ENCODE data around the gene HOMER2.

Gene HOMER2

DNA sequence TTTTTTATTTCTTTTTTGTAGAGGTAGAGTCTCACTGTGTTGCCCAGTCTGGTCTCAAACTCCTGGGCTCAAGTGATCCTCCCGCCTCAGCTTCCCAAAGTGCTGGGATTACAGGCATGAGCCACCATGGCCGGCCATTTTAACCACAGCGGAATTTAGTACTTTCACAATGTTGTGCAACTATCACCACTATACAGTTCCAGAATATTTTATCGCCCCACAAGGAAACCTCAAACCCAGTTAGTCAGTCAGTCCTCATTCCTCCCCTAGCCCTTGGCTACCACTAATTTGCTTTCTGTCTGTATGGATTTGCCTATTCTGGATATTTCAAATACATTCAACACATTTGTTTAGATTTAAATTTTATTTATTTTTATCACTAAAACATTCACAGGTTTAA is 15.5 kb upstream of the HOMER2 start:
- no peak overlapping the region for H3K9ac ChIP-seq (ENCODE audit: low read depth in 1 of 2, low read length in 2 of 2)
- H3K27ac ChIP-seq (ENCODE audit: low read depth in 2 of 2, low read length in 2 of 2) = no peak overlapping the region
- no peak overlapping the region for H3K4me3 ChIP-seq (ENCODE audit: low read length in 2 of 2)
- no peaks in the 10 kb centered on the region for H3K36me3 ChIP-seq (ENCODE audit: control insufficient read depth in 2 of 2, insufficient read depth in 2 of 2, low read length in 2 of 2)
- no peaks in the 10 kb centered on the region for H3K9me3 ChIP-seq (ENCODE audit: control insufficient read depth in 2 of 2, low read length in 2 of 2)
- H3K4me1 ChIP-seq (ENCODE audit: control insufficient read depth in 2 of 2, insufficient read depth in 2 of 2, low read length in 2 of 2) = no peaks in the 10 kb centered on the region
- H3K27me3 ChIP-seq (ENCODE audit: control insufficient read depth in 2 of 2, insufficient read depth in 2 of 2, low read length in 2 of 2) = no peaks in the 10 kb centered on the region

DNA sequence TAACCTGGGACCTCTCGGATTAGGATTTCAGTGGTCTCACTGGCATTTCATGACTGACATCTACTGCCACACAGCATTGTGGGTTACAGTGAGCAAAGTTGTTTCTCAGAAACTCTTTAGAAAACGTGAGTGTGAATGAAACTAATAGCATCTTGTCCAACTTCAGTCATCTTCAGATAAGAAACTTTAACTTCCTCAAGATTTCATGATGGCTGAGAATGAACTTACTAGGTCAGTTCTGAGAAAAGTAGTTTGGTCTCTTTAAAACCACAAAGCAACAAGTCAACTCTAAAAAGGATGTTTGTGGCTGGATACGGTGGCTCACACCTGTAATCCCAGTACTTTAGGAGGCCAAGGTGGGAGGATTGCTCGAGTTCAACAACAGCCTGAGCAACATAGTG is 14.2 kb upstream of the HOMER2 start:
- Histone ChIP-seq H3K27ac (ENCODE audit: low read depth in 2 of 2, low read length in 2 of 2) (no peak overlapping the region), H3K27me3 (ENCODE audit: control insufficient read depth in 2 of 2, insufficient read depth in 2 of 2, low read length in 2 of 2) (no peaks in the 10 kb centered on the region), H3K9me3 (ENCODE audit: control insufficient read depth in 2 of 2, low read length in 2 of 2) (no peaks in the 10 kb centered on the region), H3K4me1 (ENCODE audit: control insufficient read depth in 2 of 2, insufficient read depth in 2 of 2, low read length in 2 of 2) (no peaks in the 10 kb centered on the region), H3K4me3 (ENCODE audit: low read length in 2 of 2) (no peak overlapping the region), H3K9ac (ENCODE audit: low read depth in 1 of 2, low read length in 2 of 2) (no peak overlapping the region), H3K36me3 (ENCODE audit: control insufficient read depth in 2 of 2, insufficient read depth in 2 of 2, low read length in 2 of 2) (no peaks in the 10 kb centered on the region)

DNA sequence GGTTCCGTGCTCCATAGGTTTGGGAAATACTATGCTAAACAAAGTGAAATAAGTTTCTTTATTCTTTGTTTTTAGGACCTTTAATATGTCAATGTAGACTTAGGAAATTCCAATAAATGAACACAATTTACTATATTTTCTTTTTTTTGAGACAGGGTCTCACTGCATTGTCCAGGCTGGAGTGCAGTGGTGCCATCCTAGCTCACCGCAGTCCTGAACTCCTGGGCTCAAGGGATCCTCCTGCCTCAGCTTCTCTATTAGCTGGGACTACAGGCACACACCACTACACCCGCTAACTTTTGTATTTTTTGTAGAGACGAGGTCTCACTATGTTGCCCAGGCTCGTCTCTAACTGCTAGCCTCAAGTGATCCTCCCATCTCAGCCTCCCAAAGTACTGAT is 12.4 kb upstream of the HOMER2 start:
- Histone ChIP-seq H3K27me3 (ENCODE audit: control insufficient read depth in 2 of 2, insufficient read depth in 2 of 2, low read length in 2 of 2) (no peaks in the 10 kb centered on the region), H3K27ac (ENCODE audit: low read depth in 2 of 2, low read length in 2 of 2) (no peak overlapping the region), H3K9me3 (ENCODE audit: control insufficient read depth in 2 of 2, low read length in 2 of 2) (no peaks in the 10 kb centered on the region), H3K36me3 (ENCODE audit: control insufficient read depth in 2 of 2, insufficient read depth in 2 of 2, low read length in 2 of 2) (no peaks in the 10 kb centered on the region), H3K4me1 (ENCODE audit: control insufficient read depth in 2 of 2, insufficient read depth in 2 of 2, low read length in 2 of 2) (no peaks in the 10 kb centered on the region), H3K4me3 (ENCODE audit: low read length in 2 of 2) (no peak overlapping the region), H3K9ac (ENCODE audit: low read depth in 1 of 2, low read length in 2 of 2) (no peak overlapping the region)

DNA sequence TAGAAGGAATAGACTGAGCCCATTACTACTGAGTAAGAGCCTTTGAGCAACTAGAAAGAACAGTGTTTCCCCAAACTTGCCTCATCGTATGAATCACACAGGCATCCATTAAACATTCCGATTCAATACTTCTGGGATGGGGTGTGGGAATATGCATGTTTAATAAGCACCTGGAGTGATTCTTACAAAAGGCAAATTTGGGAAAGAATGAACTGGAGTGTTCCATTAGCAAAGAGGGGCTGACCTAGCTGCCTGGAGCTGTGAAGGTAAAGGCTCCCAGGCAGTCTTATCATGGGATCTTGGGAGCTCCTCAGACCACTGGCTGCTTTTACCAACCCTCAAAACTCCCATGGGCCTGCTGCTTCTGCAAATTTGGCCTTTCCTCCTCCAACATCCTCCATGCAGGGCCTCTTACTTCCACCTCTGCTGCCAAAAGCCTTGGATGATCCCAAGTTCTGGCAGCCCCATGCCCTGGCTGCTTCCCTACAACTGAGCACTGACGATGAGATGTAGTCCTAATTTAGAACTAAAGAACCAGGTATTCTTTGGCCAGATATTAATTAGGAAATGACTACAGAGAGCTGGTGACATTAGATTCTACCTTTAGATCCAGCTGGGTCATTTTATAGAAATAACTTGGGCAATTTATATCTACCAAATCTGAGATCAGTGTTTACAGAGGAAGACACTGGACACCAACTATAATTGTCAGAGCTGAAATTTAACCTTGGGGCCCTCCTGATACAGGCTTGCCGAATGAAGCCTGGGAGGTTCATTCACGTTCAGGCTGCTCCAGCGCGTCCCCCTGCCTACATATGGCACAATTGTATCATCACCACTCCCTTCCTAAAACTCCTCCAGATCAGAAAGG is 11.2 kb upstream of the HOMER2 start:
- H3K4me1 ChIP-seq (ENCODE audit: control insufficient read depth in 2 of 2, insufficient read depth in 2 of 2, low read length in 2 of 2) = no peaks in the 10 kb centered on the region
- no peaks in the 10 kb centered on the region for H3K36me3 ChIP-seq (ENCODE audit: control insufficient read depth in 2 of 2, insufficient read depth in 2 of 2, low read length in 2 of 2)
- no peak overlapping the region for H3K9ac ChIP-seq (ENCODE audit: low read depth in 1 of 2, low read length in 2 of 2)
- H3K27ac ChIP-seq (ENCODE audit: low read depth in 2 of 2, low read length in 2 of 2) = no peak overlapping the region
- no peak overlapping the region for H3K4me3 ChIP-seq (ENCODE audit: low read length in 2 of 2)
- H3K9me3 ChIP-seq (ENCODE audit: control insufficient read depth in 2 of 2, low read length in 2 of 2) = no peaks in the 10 kb centered on the region
- no peaks in the 10 kb centered on the region for H3K27me3 ChIP-seq (ENCODE audit: control insufficient read depth in 2 of 2, insufficient read depth in 2 of 2, low read length in 2 of 2)

DNA sequence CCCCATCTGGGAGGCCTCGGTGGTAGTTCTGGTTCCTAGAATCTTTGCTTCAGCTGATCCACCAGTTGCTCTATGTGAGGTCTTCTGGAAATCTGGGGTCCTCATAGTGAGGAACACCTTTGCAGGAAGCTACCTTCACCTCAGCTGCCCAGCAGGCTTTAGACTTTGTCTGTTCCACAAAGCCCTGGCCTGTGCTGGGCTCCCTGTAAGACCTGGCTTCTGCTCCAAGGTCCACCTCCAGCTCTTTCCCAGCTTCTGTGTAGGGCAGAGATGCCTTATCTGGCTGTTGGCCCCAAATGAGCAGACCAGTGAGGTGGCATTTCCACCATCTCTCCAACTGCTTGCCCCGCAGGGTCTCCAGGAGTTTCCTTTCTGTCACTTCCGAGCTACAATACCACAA is 8.2 kb upstream of the HOMER2 start:
- no peaks in the 10 kb centered on the region for H3K4me1 ChIP-seq (ENCODE audit: control insufficient read depth in 2 of 2, insufficient read depth in 2 of 2, low read length in 2 of 2)
- no peaks in the 10 kb centered on the region for H3K27me3 ChIP-seq (ENCODE audit: control insufficient read depth in 2 of 2, insufficient read depth in 2 of 2, low read length in 2 of 2)
- H3K27ac ChIP-seq (ENCODE audit: low read depth in 2 of 2, low read length in 2 of 2) = no peak overlapping the region
- H3K4me3 ChIP-seq (ENCODE audit: low read length in 2 of 2) = no peak overlapping the region
- H3K36me3 ChIP-seq (ENCODE audit: control insufficient read depth in 2 of 2, insufficient read depth in 2 of 2, low read length in 2 of 2) = no peaks in the 10 kb centered on the region
- H3K9me3 ChIP-seq (ENCODE audit: control insufficient read depth in 2 of 2, low read length in 2 of 2) = no peaks in the 10 kb centered on the region
- H3K9ac ChIP-seq (ENCODE audit: low read depth in 1 of 2, low read length in 2 of 2) = no peak overlapping the region

DNA sequence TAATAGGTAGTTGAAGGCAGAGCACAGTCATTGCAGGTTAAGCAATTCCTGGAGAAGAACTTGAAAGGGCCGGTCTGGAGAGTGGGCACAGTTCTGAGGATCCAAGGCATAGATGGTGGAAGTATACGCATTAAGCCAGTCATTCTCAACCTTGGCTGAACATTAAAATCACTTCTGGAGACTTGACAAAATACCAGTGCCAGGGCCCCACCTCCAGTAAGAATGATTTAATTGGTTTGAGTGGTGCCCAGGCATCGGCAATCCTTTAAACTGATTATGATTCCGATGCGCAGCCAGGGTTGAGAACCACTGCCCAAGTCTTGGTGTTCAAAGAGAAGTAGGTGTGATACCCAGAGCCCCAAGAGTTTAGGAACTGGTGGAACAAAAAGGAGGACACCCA is 6.9 kb upstream of the HOMER2 start:
- Histone ChIP-seq H3K9me3 (ENCODE audit: control insufficient read depth in 2 of 2, low read length in 2 of 2) (no peaks in the 10 kb centered on the region), H3K9ac (ENCODE audit: low read depth in 1 of 2, low read length in 2 of 2) (no peak overlapping the region), H3K4me3 (ENCODE audit: low read length in 2 of 2) (no peak overlapping the region), H3K4me1 (ENCODE audit: control insufficient read depth in 2 of 2, insufficient read depth in 2 of 2, low read length in 2 of 2) (no peaks in the 10 kb centered on the region), H3K36me3 (ENCODE audit: control insufficient read depth in 2 of 2, insufficient read depth in 2 of 2, low read length in 2 of 2) (no peaks in the 10 kb centered on the region), H3K27me3 (ENCODE audit: control insufficient read depth in 2 of 2, insufficient read depth in 2 of 2, low read length in 2 of 2) (no peaks in the 10 kb centered on the region), H3K27ac (ENCODE audit: low read depth in 2 of 2, low read length in 2 of 2) (no peak overlapping the region)

DNA sequence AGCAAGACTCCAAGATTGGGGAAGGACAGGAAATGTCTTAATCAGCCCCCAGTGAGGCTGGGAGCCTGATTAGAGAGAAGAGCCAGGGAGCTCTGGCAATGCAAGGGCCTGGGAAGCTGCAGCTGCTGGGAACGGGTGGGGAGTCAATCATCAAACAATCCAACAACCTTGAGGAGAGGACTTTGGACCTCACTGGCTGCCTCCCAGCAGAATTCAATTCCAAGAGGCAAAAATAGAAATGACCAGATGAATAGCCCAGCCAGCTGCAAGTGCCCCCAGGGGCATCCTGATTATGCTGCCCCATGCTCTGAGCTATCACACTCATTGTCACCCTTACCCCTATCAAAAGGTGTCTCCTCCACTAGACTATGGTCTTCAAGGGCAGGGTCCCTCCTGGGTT is 6.1 kb upstream of the HOMER2 start:
- H3K27me3 ChIP-seq (ENCODE audit: control insufficient read depth in 2 of 2, insufficient read depth in 2 of 2, low read length in 2 of 2) = no peaks in the 10 kb centered on the region
- H3K4me1 ChIP-seq (ENCODE audit: control insufficient read depth in 2 of 2, insufficient read depth in 2 of 2, low read length in 2 of 2) = no peaks in the 10 kb centered on the region
- H3K9me3 ChIP-seq (ENCODE audit: control insufficient read depth in 2 of 2, low read length in 2 of 2) = no peaks in the 10 kb centered on the region
- no peak overlapping the region for H3K4me3 ChIP-seq (ENCODE audit: low read length in 2 of 2)
- H3K36me3 ChIP-seq (ENCODE audit: control insufficient read depth in 2 of 2, insufficient read depth in 2 of 2, low read length in 2 of 2) = no peaks in the 10 kb centered on the region
- H3K27ac ChIP-seq (ENCODE audit: low read depth in 2 of 2, low read length in 2 of 2) = no peak overlapping the region
- H3K9ac ChIP-seq (ENCODE audit: low read depth in 1 of 2, low read length in 2 of 2) = no peak overlapping the region

DNA sequence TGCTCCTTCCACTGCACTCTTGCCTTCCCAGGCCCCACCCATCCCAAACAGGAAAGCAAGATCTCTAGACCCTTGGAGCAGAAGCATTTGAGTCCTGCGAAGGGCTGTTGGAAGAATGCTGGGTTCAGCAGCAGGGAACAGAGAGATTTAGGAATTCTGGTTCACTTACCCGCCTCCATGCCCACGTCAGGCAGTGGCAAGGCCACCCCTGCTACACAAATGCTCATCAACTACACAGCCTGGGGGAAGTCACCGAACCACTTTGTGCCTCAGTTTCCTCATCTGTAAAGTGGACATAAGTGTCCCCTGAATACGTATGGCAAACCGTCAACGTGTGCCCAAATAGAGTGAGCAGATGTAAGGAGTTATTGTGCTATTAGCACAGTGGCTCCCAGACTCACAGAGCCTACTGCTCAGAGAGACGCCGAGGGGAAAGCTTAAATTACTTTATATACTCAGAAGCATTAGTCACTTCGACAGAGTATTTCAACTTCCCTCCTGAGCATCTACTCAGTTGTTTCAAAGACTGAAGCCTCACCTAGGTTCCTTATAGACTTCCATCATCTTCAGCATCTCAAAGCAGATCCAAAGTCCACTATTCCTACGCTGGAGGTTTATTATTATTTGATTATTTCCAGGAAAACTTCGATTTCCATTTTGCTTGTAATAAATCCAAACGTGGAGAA is 905 bp downstream of the HOMER2 start:
- H3K9ac ChIP-seq (ENCODE audit: low read depth in 1 of 2, low read length in 2 of 2) = no peak overlapping the region
- no peak overlapping the region for H3K27ac ChIP-seq (ENCODE audit: low read depth in 2 of 2, low read length in 2 of 2)
- no peaks in the 10 kb centered on the region for H3K36me3 ChIP-seq (ENCODE audit: control insufficient read depth in 2 of 2, insufficient read depth in 2 of 2, low read length in 2 of 2)

DNA sequence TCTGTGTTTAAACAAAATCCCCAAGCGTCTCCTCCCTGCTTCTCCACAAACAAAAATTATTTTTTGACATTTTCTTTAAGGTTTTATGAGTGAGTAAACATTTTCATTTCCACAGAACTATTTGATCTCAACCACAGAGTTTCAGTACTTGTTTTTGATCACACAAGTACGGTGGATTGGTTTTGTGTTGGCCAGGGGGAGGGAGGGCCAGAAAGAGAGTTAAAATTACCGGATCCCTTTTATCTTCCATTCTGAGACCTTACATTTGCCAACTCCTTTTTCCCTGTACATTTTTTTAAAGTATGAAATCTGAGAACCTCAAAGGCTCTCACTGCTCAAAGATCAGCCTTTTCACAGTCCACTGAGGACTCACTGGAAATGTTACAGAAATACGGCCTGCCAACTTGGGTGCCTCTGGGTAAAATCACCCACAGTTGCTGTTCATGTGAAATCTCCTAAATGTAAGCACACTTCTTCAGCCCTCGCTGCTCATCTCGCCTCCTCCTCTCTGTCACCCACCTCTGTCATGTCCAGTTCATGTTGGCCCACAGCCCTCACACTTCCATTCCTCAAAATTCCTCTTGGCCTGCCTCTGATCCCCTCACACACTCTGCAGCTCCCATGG is 1.7 kb downstream of the HOMER2 start:
- H3K4me3 ChIP-seq (ENCODE audit: low read length in 2 of 2) = no peak overlapping the region
- H3K4me1 ChIP-seq (ENCODE audit: control insufficient read depth in 2 of 2, insufficient read depth in 2 of 2, low read length in 2 of 2) = no peaks in the 10 kb centered on the region
- H3K9me3 ChIP-seq (ENCODE audit: control insufficient read depth in 2 of 2, low read length in 2 of 2) = no peaks in the 10 kb centered on the region
- no peak overlapping the region for H3K9ac ChIP-seq (ENCODE audit: low read depth in 1 of 2, low read length in 2 of 2)
- peaks cover 14% of the 10 kb centered on the region in 2 donors for H3K27me3 ChIP-seq (ENCODE audit: control insufficient read depth in 2 of 2, insufficient read depth in 2 of 2, low read length in 2 of 2)
- H3K36me3 ChIP-seq (ENCODE audit: control insufficient read depth in 2 of 2, insufficient read depth in 2 of 2, low read length in 2 of 2) = no peaks in the 10 kb centered on the region
- no peak overlapping the region for H3K27ac ChIP-seq (ENCODE audit: low read depth in 2 of 2, low read length in 2 of 2)

More for the DNA sequence above, 905 bp downstream of the HOMER2 start:
- Histone ChIP-seq H3K4me3 (ENCODE audit: low read length in 2 of 2) (peak overlapping the region; percentile 39 to 56), H3K9me3 (ENCODE audit: control insufficient read depth in 2 of 2, low read length in 2 of 2) (no peaks in the 10 kb centered on the region), H3K27me3 (ENCODE audit: control insufficient read depth in 2 of 2, insufficient read depth in 2 of 2, low read length in 2 of 2) (peaks cover 14% of the 10 kb centered on the region in 2 donors), H3K4me1 (ENCODE audit: control insufficient read depth in 2 of 2, insufficient read depth in 2 of 2, low read length in 2 of 2) (no peaks in the 10 kb centered on the region)

DNA sequence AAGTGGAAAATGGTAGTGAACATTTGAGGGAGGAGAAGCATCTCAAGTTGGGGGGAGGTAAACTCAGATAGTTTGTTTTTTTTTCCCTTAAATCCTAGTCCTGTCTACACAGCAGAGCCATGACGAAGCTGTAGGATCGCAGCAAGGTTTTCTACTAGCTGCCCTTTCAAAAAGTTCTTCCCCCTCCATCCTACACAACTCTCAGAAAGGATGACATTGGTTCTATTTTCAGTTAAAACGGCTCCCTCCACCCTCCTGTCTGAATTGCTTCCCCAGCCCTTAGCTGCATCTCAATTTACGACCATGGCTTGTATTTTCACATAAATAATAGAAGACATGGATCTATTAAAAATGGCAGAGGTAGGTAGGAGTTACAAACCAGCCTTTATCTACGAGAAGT is 2.2 kb downstream of the HOMER2 start:
- H3K4me3 ChIP-seq (ENCODE audit: low read length in 2 of 2) = no peak overlapping the region

More for the DNA sequence above, 2.2 kb downstream of the HOMER2 start:
- Histone ChIP-seq H3K9ac (ENCODE audit: low read depth in 1 of 2, low read length in 2 of 2) (no peak overlapping the region), H3K27me3 (ENCODE audit: control insufficient read depth in 2 of 2, insufficient read depth in 2 of 2, low read length in 2 of 2) (peaks cover 14% of the 10 kb centered on the region in 2 donors), H3K9me3 (ENCODE audit: control insufficient read depth in 2 of 2, low read length in 2 of 2) (no peaks in the 10 kb centered on the region), H3K36me3 (ENCODE audit: control insufficient read depth in 2 of 2, insufficient read depth in 2 of 2, low read length in 2 of 2) (no peaks in the 10 kb centered on the region), H3K27ac (ENCODE audit: low read depth in 2 of 2, low read length in 2 of 2) (no peak overlapping the region), H3K4me1 (ENCODE audit: control insufficient read depth in 2 of 2, insufficient read depth in 2 of 2, low read length in 2 of 2) (no peaks in the 10 kb centered on the region)
